ENCODE data around the gene ZNF135.

DNA sequence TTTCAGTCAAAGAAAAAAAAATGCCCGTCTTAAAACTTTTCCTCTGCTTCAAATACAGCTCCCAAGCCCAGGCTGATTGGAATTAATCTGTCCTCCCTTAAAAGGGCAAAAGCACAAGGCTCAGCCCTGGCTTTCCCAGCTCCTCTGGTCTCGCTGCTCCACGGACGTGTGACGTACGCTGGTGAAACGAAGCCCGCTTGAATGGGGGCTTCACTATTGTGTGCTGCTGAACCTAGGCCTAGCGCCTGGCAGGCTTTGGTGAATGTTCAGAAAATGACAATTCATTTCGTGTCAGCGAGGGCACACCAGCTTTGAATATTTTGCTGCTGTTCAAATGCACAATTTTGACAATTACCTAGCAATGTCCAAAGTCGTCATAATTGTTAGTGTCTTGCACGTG, 615 bp upstream of the ZNF135 start:
- TF ChIP-seq, protein P1, sequence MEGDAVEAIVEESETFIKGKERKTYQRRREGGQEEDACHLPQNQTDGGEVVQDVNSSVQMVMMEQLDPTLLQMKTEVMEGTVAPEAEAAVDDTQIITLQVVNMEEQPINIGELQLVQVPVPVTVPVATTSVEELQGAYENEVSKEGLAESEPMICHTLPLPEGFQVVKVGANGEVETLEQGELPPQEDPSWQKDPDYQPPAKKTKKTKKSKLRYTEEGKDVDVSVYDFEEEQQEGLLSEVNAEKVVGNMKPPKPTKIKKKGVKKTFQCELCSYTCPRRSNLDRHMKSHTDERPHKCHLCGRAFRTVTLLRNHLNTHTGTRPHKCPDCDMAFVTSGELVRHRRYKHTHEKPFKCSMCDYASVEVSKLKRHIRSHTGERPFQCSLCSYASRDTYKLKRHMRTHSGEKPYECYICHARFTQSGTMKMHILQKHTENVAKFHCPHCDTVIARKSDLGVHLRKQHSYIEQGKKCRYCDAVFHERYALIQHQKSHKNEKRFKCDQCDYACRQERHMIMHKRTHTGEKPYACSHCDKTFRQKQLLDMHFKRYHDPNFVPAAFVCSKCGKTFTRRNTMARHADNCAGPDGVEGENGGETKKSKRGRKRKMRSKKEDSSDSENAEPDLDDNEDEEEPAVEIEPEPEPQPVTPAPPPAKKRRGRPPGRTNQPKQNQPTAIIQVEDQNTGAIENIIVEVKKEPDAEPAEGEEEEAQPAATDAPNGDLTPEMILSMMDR (IDR thresholded peaks at IDR 0.05; ENCODE audit: poor library complexity): no peak
- no peak for TF ChIP-seq EZH2 (IDR thresholded peaks at IDR 0.05; ENCODE audit: borderline replicate concordance)
- no peak for TF ChIP-seq EZH2phosphoT487 (IDR thresholded peaks at IDR 0.05; ENCODE audit: low read depth, severe bottlenecking, unreplicated experiment)
